Activated naive CD8-positive, alpha-beta T cell treated with anti-CD3 and anti-CD28 coated beads, Interleukin-2, amount 10 ng/mL, durations not matched to agents 7 days and 5 days (primary cell): ENCODE results near the gene ZFAND3. TPM values are rescaled to one million over a fixed set of nuclear protein-coding genes. Genes with fewer than 3 reads are reported as not detected.

Experiments
- ATAC-seq: fragments of 150-1000 bp; cut with Tn5 transposase; one replicate; pipeline ENCODE4 v1.10.0; 2021; ENCODE audit warnings: low read depth, moderate library complexity
- POLR2A ChIA-PET: fragments of 350-600 bp; sonication (Branson Sonifier 250); formaldehyde crosslinking; loops from one replicate; lab custom pipeline; 2021; ENCODE audit warnings: antibody characterized with exemption; lab: Charles Lee
- DNase-seq: peaks from one replicate; pipeline ENCODE4 v3.0.0; 2021
- H3K27ac Mint-ChIP-seq: one replicate; pipeline ENCODE4 v1.8.0; 2022; ENCODE audit warnings: mild to moderate bottlenecking, mixed read lengths
- H3K27me3 Mint-ChIP-seq: one replicate; pipeline ENCODE4 v1.8.0; 2022; ENCODE audit warnings: mild to moderate bottlenecking, moderate library complexity, mixed read lengths
- H3K36me3 Mint-ChIP-seq: one replicate; pipeline ENCODE4 v1.8.0; 2021; ENCODE audit warnings: mild to moderate bottlenecking, mixed read lengths
- H3K4me1 Mint-ChIP-seq: one replicate; pipeline ENCODE4 v1.8.0; 2021; ENCODE audit warnings: mixed read lengths
- H3K4me3 Mint-ChIP-seq: one replicate; pipeline ENCODE4 v1.8.0; 2022; ENCODE audit warnings: mild to moderate bottlenecking, moderate library complexity, mixed read lengths
- H3K9me3 Mint-ChIP-seq: one replicate; pipeline ENCODE4 v1.8.0; 2021; ENCODE audit warnings: mixed read lengths
- total RNA-seq, 2 experiments: library from RNA; stranded (reverse); gene quantifications; one replicate each; pipeline ENCODE4 v1.2.3, GENCODE V29; 2021

ZFAND3 gene
- total RNA-seq, 2 experiments from 2014 or later = 35.7 to 36.3 TPM

GRCh38 chr6:38159596-38159995, 340.1 kb downstream of the ZFAND3 start:
- POLR2A ChIA-PET = no interaction called here
- Mint-ChIP-seq H3K27me3 (no peaks in the 10 kb centered on the region), H3K36me3 (peaks cover 7% of the 10 kb centered on the region), H3K4me1 (no peaks in the 10 kb centered on the region), H3K4me3 (no peak overlapping the region), H3K27ac (no peak overlapping the region), H3K9me3 (no peaks in the 10 kb centered on the region)
- DNase-seq (no peak), ATAC-seq (no peak)

GRCh38 chr6:38160831-38161230, 341.3 kb downstream of the ZFAND3 start:
- Mint-ChIP-seq H3K4me3 (no peak overlapping the region), H3K4me1 (no peaks in the 10 kb centered on the region), H3K27ac (no peak overlapping the region), H3K36me3 (peaks cover 7% of the 10 kb centered on the region), H3K27me3 (no peaks in the 10 kb centered on the region), H3K9me3 (no peaks in the 10 kb centered on the region)
- DNase-seq (no peak), ATAC-seq (no peak)
- POLR2A ChIA-PET = no interaction called here

- Mint-ChIP-seq H3K9me3 (no peaks in the 10 kb centered on the region), H3K4me3 (no peak overlapping the region)
- ATAC-seq = no peak
Observed at GRCh38 chr6:38161331-38161730, 341.8 kb downstream of the ZFAND3 start.

GRCh38 chr6:38161754-38162492, 342.4 kb downstream of the ZFAND3 start:
- H3K9me3 Mint-ChIP-seq = no peaks in the 10 kb centered on the region
- ATAC-seq = no peak
- no peak overlapping the region for H3K4me3 Mint-ChIP-seq
- H3K27ac Mint-ChIP-seq = no peak overlapping the region
- H3K36me3 Mint-ChIP-seq = peaks cover 5% of the 10 kb centered on the region
- POLR2A ChIA-PET = no interaction called here
- H3K4me1 Mint-ChIP-seq = no peaks in the 10 kb centered on the region
- H3K27me3 Mint-ChIP-seq = no peaks in the 10 kb centered on the region
- no peak for DNase-seq

More at GRCh38 chr6:38161331-38161730, 341.8 kb downstream of the ZFAND3 start:
- peaks cover 5% of the 10 kb centered on the region for H3K36me3 Mint-ChIP-seq
- H3K4me1 Mint-ChIP-seq = no peaks in the 10 kb centered on the region
- POLR2A ChIA-PET = no interaction called here
- no peak for DNase-seq
- no peak overlapping the region for H3K27ac Mint-ChIP-seq
- no peaks in the 10 kb centered on the region for H3K27me3 Mint-ChIP-seq

GRCh38 chr6:38162493-38163185, 343.1 kb downstream of the ZFAND3 start:
- Mint-ChIP-seq H3K4me3 (no peak overlapping the region), H3K36me3 (peaks cover 5% of the 10 kb centered on the region), H3K27ac (no peak overlapping the region), H3K9me3 (no peaks in the 10 kb centered on the region), H3K27me3 (no peaks in the 10 kb centered on the region), H3K4me1 (no peaks in the 10 kb centered on the region)
- no peak for ATAC-seq
- no peak for DNase-seq
- POLR2A ChIA-PET = no interaction called here

- POLR2A ChIA-PET = no interaction called here
- H3K27ac Mint-ChIP-seq = no peak overlapping the region
- ATAC-seq (no peak), DNase-seq (no peak)
- no peaks in the 10 kb centered on the region for H3K9me3 Mint-ChIP-seq
- no peak overlapping the region for H3K4me3 Mint-ChIP-seq
- no peaks in the 10 kb centered on the region for H3K4me1 Mint-ChIP-seq
- peaks cover 5% of the 10 kb centered on the region for H3K36me3 Mint-ChIP-seq
- no peaks in the 10 kb centered on the region for H3K27me3 Mint-ChIP-seq
Observed at GRCh38 chr6:38163186-38164130, 343.9 kb downstream of the ZFAND3 start.

- no peak overlapping the region for H3K27ac Mint-ChIP-seq
- ATAC-seq (no peak), DNase-seq (no peak)
- no peak overlapping the region for H3K4me3 Mint-ChIP-seq
- no peaks in the 10 kb centered on the region for H3K4me1 Mint-ChIP-seq
- POLR2A ChIA-PET = no interaction called here
- H3K36me3 Mint-ChIP-seq = peaks cover 5% of the 10 kb centered on the region
- H3K9me3 Mint-ChIP-seq = no peaks in the 10 kb centered on the region
- H3K27me3 Mint-ChIP-seq = no peaks in the 10 kb centered on the region
Observed at GRCh38 chr6:38164131-38164481, 344.6 kb downstream of the ZFAND3 start.

GRCh38 chr6:38164671-38165108, 345.2 kb downstream of the ZFAND3 start:
- Mint-ChIP-seq H3K9me3 (no peaks in the 10 kb centered on the region), H3K27ac (no peak overlapping the region), H3K4me1 (no peaks in the 10 kb centered on the region), H3K36me3 (peaks cover 5% of the 10 kb centered on the region), H3K4me3 (no peak overlapping the region), H3K27me3 (no peaks in the 10 kb centered on the region)
- DNase-seq = no peak
- POLR2A ChIA-PET = no interaction called here
- ATAC-seq = no peak

GRCh38 chr6:38166411-38167240, 347.1 kb downstream of the ZFAND3 start:
- no peaks in the 10 kb centered on the region for H3K27me3 Mint-ChIP-seq
- no peak for DNase-seq
- POLR2A ChIA-PET = no interaction called here
- ATAC-seq = no peak
- H3K9me3 Mint-ChIP-seq = no peaks in the 10 kb centered on the region
- H3K4me3 Mint-ChIP-seq = no peak overlapping the region
- no peaks in the 10 kb centered on the region for H3K36me3 Mint-ChIP-seq
- no peaks in the 10 kb centered on the region for H3K4me1 Mint-ChIP-seq
- no peak overlapping the region for H3K27ac Mint-ChIP-seq

- H3K4me1 Mint-ChIP-seq = no peaks in the 10 kb centered on the region
- DNase-seq (no peak), ATAC-seq (no peak)
- POLR2A ChIA-PET = interaction anchor here (0.5 kb wide), 1 partner anchor 536 kb away, joined by 3 read pairs; no protein-coding TSS in a partner anchor
- H3K27me3 Mint-ChIP-seq = no peaks in the 10 kb centered on the region
- H3K4me3 Mint-ChIP-seq = no peak overlapping the region
- H3K9me3 Mint-ChIP-seq = no peaks in the 10 kb centered on the region
- no peak overlapping the region for H3K27ac Mint-ChIP-seq
- no peaks in the 10 kb centered on the region for H3K36me3 Mint-ChIP-seq
Observed at GRCh38 chr6:38167598-38167997, 348.1 kb downstream of the ZFAND3 start.

- POLR2A ChIA-PET = interaction anchor here (0.5 kb wide), 1 partner anchor 535 kb away, joined by 3 read pairs; no protein-coding TSS in a partner anchor
- no peaks in the 10 kb centered on the region for H3K27me3 Mint-ChIP-seq
- H3K27ac Mint-ChIP-seq = no peak overlapping the region
- H3K9me3 Mint-ChIP-seq = no peaks in the 10 kb centered on the region
- H3K36me3 Mint-ChIP-seq = no peaks in the 10 kb centered on the region
- H3K4me3 Mint-ChIP-seq = no peak overlapping the region
- no peak for DNase-seq
- no peak for ATAC-seq
- no peaks in the 10 kb centered on the region for H3K4me1 Mint-ChIP-seq
Observed at GRCh38 chr6:38168126-38168525, 348.6 kb downstream of the ZFAND3 start.

GRCh38 chr6:38168699-38169098, 349.2 kb downstream of the ZFAND3 start:
- H3K9me3 Mint-ChIP-seq = no peaks in the 10 kb centered on the region
- ATAC-seq (no peak), DNase-seq (no peak)
- no peak overlapping the region for H3K4me3 Mint-ChIP-seq
- no peaks in the 10 kb centered on the region for H3K27me3 Mint-ChIP-seq
- POLR2A ChIA-PET = no interaction called here
- no peaks in the 10 kb centered on the region for H3K4me1 Mint-ChIP-seq
- H3K27ac Mint-ChIP-seq = no peak overlapping the region
- no peaks in the 10 kb centered on the region for H3K36me3 Mint-ChIP-seq
